SJCRH30 (cell line): Measurements from ENCODE around the gene FRAS1. TPM values are rescaled to one million over a fixed set of nuclear protein-coding genes. Genes with fewer than 3 reads are reported as not detected.

Experiments used
- DNase-seq, 2 experiments: peaks; one replicate each; pipeline ENCODE4 v3.0.0-alpha.2; 2015 to 2020
- H3K27ac ChIP-seq: fragments of 250-450 bp; sonication (Bioruptor Pico); 2 replicates; pipeline ENCODE4 v1.5.1; 2020; ENCODE audit warnings: mild to moderate bottlenecking, moderate library complexity
- H3K27me3 ChIP-seq: fragments of 250-450 bp; sonication (Bioruptor Pico); 2 replicates; pipeline ENCODE4 v1.5.1; 2020; ENCODE audit warnings: mild to moderate bottlenecking, moderate library complexity
- H3K36me3 ChIP-seq: fragments of 250-450 bp; sonication (Bioruptor Pico); 2 replicates; pipeline ENCODE4 v1.5.1; 2020; ENCODE audit warnings: mild to moderate bottlenecking, moderate library complexity
- H3K4me1 ChIP-seq: fragments of 250-450 bp; sonication (Bioruptor Pico); 2 replicates; pipeline ENCODE4 v1.5.1; 2020; ENCODE audit warnings: mild to moderate bottlenecking, moderate library complexity
- H3K4me3 ChIP-seq: fragments of 250-450 bp; sonication (Bioruptor Pico); 2 replicates; pipeline ENCODE4 v1.5.1; 2020; ENCODE audit warnings: mild to moderate bottlenecking, moderate library complexity
- H3K9me3 ChIP-seq: fragments of 250-450 bp; sonication (Bioruptor Pico); replicated peaks from 2 replicates; pipeline ENCODE4 v1.5.1; 2020; ENCODE audit warnings: mild to moderate bottlenecking, moderate library complexity
- total RNA-seq: library from RNA; depleted of rRNA; stranded (reverse); fragments of >200 nt; shearing (Covaris generic); gene quantifications from 2 replicates; pipeline ENCODE4 v1.2.3, GENCODE V29; 2014

The FRAS1 gene
- total RNA-seq, 1 experiment from 2014 or later, result 32.8 TPM

GRCh38 chr4:78565971-78566372 lies 508.8 kb downstream of the FRAS1 start:
- H3K9me3 ChIP-seq, result no peaks in the 10 kb centered on the region
- H3K27me3 ChIP-seq, result no peaks in the 10 kb centered on the region
- no peaks in the 10 kb centered on the region for H3K36me3 ChIP-seq
- no peak overlapping the region for H3K4me3 ChIP-seq
- H3K27ac ChIP-seq, result no peak overlapping the region
- H3K4me1 ChIP-seq, result peaks cover 18% of the 10 kb centered on the region
- no peak for DNase-seq

- H3K4me3 ChIP-seq, result no peak overlapping the region
- H3K36me3 ChIP-seq, result no peaks in the 10 kb centered on the region
- H3K27ac ChIP-seq, result no peak overlapping the region
- no peak for DNase-seq
- H3K27me3 ChIP-seq, result no peaks in the 10 kb centered on the region
- H3K9me3 ChIP-seq, result no peaks in the 10 kb centered on the region
- H3K4me1 ChIP-seq, result peaks cover 13% of the 10 kb centered on the region
Observed at GRCh38 chr4:78566834-78567499, 509.8 kb downstream of the FRAS1 start.

DNA sequence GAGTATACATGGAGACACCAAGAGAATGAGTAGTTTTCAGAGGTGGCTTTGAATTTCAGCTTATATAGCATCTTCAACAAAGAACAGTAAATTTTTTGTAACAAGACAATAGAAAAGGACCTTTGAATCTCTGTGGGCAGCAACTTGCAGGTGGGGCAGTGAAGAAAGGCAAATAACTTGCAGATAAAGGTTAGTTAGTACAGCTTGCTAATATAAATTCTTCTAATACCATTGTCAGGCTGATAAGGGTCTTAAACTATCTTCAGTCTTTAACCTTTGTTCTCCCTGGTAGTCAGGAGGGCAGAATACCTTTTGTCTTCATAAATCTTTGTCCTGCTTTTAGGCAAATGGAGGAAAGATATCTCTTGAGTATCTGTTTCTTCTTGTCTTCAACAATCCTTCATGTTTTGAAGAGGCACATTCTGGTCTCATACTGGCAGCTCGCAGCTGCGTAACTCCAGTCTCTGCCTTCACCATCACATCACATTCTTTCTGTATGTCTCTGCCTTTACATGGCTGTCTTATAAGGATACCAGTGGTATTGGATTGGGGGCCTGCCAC lies 510.5 kb downstream of the FRAS1 start:
- Histone ChIP-seq H3K27ac (no peak overlapping the region), H3K9me3 (no peaks in the 10 kb centered on the region), H3K27me3 (no peaks in the 10 kb centered on the region), H3K4me1 (peaks cover 13% of the 10 kb centered on the region), H3K36me3 (no peaks in the 10 kb centered on the region), H3K4me3 (no peak overlapping the region)
- no peak for DNase-seq

DNA sequence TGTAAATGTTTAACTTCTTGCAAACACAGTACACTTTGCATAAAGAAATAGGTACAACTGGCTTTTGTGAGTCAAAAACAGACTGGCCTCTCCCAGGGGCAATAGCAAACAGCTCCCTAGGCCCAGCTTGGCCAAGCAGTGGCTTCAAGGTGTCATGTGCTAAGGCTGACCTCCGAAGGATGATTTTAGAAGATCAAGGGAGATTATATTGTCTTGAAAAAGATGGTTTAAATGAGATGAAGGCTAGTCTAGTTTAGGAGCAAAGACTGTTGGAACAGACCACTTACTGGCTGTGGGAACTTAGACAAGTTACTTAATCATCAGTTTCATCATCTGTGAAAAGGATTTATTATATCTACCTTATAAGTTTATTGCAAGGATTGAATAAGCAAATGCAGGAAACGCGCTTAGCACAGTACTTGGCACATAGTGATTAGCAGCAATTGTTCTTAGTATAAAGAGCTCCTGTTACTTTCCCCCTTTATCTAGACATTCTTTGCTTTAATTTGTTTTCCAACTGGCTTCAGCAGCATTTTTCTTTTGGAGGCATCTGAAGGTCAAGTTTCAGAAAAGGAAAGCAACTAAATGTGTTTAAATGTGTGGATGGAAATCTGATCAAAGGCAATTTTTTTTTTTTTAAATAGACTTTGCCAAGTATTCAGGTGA lies 511.6 kb downstream of the FRAS1 start:
- peak overlapping the region; percentile 72 for H3K27ac ChIP-seq
- H3K36me3 ChIP-seq, result no peaks in the 10 kb centered on the region
- no peak overlapping the region for H3K4me3 ChIP-seq
- no peaks in the 10 kb centered on the region for H3K27me3 ChIP-seq
- H3K9me3 ChIP-seq, result no peaks in the 10 kb centered on the region
- no peak for DNase-seq
- peaks cover 13% of the 10 kb centered on the region for H3K4me1 ChIP-seq

DNA sequence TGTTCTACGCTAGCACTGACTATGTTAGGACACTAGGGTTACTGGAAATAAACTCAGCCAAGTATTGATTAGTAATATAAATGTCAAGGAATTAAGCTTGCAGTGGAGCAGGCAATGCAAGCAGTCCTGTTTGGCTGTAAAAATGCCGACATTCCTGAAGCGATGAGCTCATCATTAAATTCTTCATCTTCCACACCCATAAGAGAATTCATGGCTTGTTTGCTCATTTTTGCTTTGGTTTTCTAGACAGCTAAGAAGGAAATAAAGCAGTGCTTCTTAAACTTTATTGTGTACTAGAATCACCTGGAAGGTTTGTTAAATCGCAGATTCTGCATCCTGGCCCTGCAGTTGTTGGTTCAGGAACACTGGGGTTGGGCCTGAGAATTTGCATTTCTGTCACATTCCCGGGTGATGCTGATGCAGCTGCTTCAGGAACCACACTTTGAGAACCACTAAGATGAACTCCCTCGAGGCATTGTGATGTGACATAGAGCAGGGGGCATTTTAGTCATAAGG lies 512.2 kb downstream of the FRAS1 start:
- H3K4me3 ChIP-seq, result peak overlapping the region; percentile 13; the same call in 1 of the 2 replicates
- H3K4me1 ChIP-seq, result peaks cover 13% of the 10 kb centered on the region
- peak overlapping the region; percentile 72 for H3K27ac ChIP-seq
- no peaks in the 10 kb centered on the region for H3K27me3 ChIP-seq
- peak; percentile 59 to 64 for DNase-seq
- no peaks in the 10 kb centered on the region for H3K36me3 ChIP-seq
- no peaks in the 10 kb centered on the region for H3K9me3 ChIP-seq

GRCh38 chr4:78570117-78570516 lies 513.0 kb downstream of the FRAS1 start:
- no peak for DNase-seq
- Histone ChIP-seq H3K27ac (peak overlapping the region; percentile 72), H3K27me3 (no peaks in the 10 kb centered on the region), H3K4me3 (no peak overlapping the region), H3K36me3 (no peaks in the 10 kb centered on the region), H3K9me3 (no peaks in the 10 kb centered on the region), H3K4me1 (peaks cover 13% of the 10 kb centered on the region)

DNA sequence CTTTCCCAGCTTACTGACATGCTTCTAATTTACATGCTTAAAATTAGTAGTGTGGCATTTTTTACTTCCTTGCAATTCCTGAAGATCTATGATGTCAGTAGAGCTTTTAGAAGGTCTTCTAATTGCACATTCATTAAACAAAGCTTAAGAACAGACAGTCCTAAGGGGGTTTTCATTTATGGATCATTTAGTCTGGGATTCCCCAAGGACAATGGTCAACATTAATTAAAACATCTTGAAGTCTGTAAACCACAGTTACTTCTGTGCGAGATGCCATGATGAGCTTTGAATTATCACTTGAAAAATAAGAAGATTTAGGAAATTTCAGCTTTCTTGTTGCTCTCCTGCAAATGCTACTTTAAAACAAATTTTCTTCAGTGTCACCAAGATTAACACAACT lies 514.7 kb downstream of the FRAS1 start:
- peaks cover 13% of the 10 kb centered on the region for H3K4me1 ChIP-seq
- no peak for DNase-seq
- H3K27ac ChIP-seq, result no peak overlapping the region
- no peaks in the 10 kb centered on the region for H3K36me3 ChIP-seq
- no peaks in the 10 kb centered on the region for H3K27me3 ChIP-seq
- H3K4me3 ChIP-seq, result no peak overlapping the region
- H3K9me3 ChIP-seq, result no peaks in the 10 kb centered on the region

DNA sequence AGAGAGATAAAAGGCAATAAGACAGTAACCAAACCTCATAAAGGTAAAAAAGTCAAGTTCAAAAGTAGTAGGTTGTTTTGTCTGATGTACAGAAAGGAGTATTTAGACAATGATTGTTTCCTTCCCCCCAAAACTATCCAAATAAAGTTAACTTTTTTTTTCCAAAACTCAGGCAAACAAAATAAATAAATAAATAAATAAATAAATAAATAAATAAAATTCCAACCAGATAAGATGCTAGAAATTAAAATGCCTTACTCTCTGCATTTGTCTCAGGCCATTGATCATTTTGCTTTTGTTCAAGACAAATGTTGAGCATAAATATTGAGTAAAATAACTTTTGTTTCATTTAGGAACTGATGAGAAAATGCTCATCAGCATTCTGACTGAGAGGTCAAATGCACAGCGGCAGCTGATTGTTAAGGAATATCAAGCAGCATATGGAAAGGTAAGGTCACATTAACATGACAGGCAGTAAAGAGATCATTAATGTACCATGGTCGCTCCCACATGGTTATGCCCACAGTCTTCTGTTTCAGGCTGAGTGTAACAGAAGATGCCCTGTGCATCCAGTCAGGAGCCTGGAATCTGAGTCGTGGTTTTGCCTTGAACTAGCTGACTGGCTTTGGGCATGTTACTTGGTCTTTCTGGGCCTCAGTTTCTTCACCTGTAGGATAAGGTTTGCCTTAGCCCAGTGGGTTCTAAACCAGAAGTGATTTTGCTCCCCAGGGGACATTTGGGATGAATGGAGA lies 521.7 kb downstream of the FRAS1 start:
- H3K36me3 ChIP-seq, result no peaks in the 10 kb centered on the region
- no peak overlapping the region for H3K27ac ChIP-seq
- no peak overlapping the region for H3K4me3 ChIP-seq
- DNase-seq, result peak in 1 of 2 experiments; percentile 18
- H3K27me3 ChIP-seq, result no peaks in the 10 kb centered on the region
- H3K9me3 ChIP-seq, result no peaks in the 10 kb centered on the region
- no peaks in the 10 kb centered on the region for H3K4me1 ChIP-seq

DNA sequence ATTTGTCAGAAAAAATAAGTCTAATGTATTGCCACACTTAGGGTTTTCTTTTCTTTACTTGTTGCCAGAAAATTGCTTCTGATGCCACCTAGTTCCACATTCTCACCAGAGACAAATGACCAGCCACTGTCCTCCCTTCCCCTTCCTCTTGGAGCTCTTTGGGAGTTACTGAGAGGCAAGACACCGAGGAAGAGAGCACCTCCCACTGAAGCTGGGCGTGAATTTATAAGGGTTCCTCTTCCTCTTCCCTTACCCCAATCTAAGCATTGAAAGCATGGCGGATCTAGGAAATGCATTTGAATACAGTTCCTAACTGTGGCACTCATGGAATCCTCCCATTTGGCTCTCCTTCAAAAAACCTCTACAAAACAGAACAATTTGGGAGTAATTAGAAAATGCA lies 524.5 kb downstream of the FRAS1 start:
- Histone ChIP-seq H3K9me3 (no peaks in the 10 kb centered on the region), H3K4me3 (no peak overlapping the region), H3K36me3 (no peaks in the 10 kb centered on the region), H3K27ac (no peak overlapping the region), H3K27me3 (no peaks in the 10 kb centered on the region), H3K4me1 (no peaks in the 10 kb centered on the region)
- DNase-seq, result no peak

DNA sequence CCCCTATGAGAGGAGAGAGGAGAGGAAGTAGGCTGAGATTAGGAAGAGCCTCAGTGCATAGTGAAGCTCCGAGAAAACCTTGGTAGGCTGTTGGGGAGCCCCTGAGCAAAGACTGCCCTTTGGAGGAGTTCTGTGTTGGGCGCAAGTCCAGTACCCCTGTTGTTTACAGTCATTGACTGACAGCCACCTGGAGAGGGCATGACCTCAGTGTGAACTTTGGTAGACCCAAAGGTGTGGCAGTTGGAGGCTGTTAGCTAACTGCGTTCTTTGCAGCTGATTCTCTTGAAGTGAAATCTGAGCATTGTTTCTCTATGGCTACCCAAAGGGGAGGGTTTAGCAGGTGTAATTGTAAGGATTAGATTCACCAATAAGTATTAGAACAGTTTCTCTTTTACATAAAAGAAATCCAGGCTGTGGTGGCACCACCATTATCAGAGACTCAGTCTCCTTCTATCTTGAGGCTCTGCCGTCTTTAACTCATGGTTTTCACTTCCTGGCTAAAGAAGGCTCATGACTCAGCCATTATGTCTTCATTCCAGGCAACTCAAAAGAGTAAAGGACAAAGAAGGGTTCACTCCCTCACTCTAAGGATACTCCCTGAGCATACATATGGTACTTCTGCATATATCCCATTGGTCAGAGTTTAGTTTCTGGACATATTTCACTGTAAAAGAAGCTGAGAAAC lies 527.9 kb downstream of the FRAS1 start:
- no peak for DNase-seq
- H3K27ac ChIP-seq, result no peak overlapping the region
- H3K36me3 ChIP-seq, result no peaks in the 10 kb centered on the region
- no peak overlapping the region for H3K4me3 ChIP-seq
- no peaks in the 10 kb centered on the region for H3K27me3 ChIP-seq
- H3K4me1 ChIP-seq, result no peaks in the 10 kb centered on the region
- no peaks in the 10 kb centered on the region for H3K9me3 ChIP-seq

DNA sequence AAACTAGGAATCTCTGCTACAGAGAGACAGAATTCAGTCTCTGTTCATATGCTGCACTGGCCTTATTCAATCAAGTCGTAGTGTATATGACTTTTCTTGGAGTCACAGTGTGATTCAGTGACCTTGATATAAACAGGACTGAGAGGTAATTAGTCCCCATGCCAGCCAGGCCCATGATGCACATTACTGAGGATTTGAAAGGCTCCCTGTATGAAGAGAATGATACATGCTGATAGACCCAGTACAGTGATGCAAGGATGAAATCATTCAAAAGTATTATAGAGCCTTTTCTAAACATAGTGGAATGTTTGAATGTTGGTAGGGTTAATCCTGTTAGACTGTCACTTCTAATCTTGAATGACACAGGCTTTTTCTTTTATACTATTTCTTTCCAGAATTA lies 528.5 kb downstream of the FRAS1 start:
- Histone ChIP-seq H3K4me3 (no peak overlapping the region), H3K36me3 (no peaks in the 10 kb centered on the region), H3K4me1 (no peaks in the 10 kb centered on the region), H3K9me3 (no peaks in the 10 kb centered on the region), H3K27me3 (no peaks in the 10 kb centered on the region), H3K27ac (no peak overlapping the region)
- DNase-seq, result no peak

GRCh38 chr4:78588894-78589545 lies 531.9 kb downstream of the FRAS1 start:
- Histone ChIP-seq H3K27ac (no peak overlapping the region), H3K9me3 (no peaks in the 10 kb centered on the region), H3K4me3 (no peak overlapping the region), H3K36me3 (no peaks in the 10 kb centered on the region), H3K4me1 (no peaks in the 10 kb centered on the region), H3K27me3 (no peaks in the 10 kb centered on the region)
- DNase-seq, result no peak

DNA sequence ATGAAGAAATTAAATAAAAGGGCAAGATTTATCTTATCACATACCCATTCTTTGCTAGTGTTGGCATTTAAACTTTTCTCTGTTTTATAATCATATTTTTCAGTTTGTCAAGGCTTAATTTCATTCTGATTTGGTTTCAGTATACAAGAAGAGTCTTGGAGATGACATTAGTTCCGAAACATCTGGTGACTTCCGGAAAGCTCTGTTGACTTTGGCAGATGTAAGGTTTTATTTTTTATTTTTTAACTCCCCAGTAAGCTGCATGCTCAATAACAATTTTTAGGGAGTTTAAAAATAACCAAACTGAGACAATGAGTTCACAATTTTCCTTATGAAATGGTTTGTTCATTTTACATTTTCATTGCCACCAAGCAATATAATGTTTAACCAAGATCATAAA lies 534.3 kb downstream of the FRAS1 start:
- no peak overlapping the region for H3K4me3 ChIP-seq
- DNase-seq, result no peak
- H3K27me3 ChIP-seq, result no peaks in the 10 kb centered on the region
- no peak overlapping the region for H3K27ac ChIP-seq
- no peaks in the 10 kb centered on the region for H3K4me1 ChIP-seq
- H3K9me3 ChIP-seq, result no peaks in the 10 kb centered on the region
- H3K36me3 ChIP-seq, result no peaks in the 10 kb centered on the region
